ENCODE measurements around the gene DOK3. TPM values are rescaled to one million over a fixed set of nuclear protein-coding genes. Genes with fewer than 3 reads are reported as not detected.

DOK3 gene
- total and polyA plus RNA-seq, 10 of the 15 experiments (the other 5 are each of a cell fraction or from before 2014, with no cell fraction given): 6.6 to 107 (median 52.1) TPM

DNA sequence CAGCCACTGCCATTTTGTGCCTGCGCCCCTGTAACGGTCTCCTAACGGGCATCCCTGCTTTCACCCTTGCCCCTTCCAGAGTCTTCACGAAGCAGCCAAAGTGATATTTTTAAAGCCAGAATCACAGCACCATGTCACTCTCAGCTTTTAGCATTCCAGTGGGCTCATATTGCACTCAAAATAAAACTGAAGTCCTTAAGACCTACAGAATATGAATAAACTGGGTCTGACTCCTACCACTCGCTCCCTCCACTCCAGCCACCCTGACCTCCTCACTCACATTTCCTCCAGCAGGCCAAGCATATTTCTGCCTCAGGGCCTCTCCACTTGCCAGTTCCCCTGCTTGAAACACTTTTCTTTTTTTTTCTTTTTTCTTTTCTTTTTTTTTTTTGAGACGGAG, 9.8 kb downstream of the DOK3 start:
- BruUV-seq (replicated peaks): no TSS peak
- Histone ChIP-seq H3K4me2 (ENCODE audit: control insufficient read depth, insufficient read depth) (no peak overlapping the region), H2AFZ (ENCODE audit: control insufficient read depth, low read depth, low read length) (no peak overlapping the region), H3K36me3 (ENCODE audit: control insufficient read depth in 2 of 2, insufficient read depth in 2 of 2, low read length in 1 of 2) (peaks cover 3 to 16% of the 10 kb centered on the region in 2 experiments; a peak in 2 of 4 replicates), H3K4me3 (no peak overlapping the region), H3K27ac (ENCODE audit: control insufficient read depth, insufficient read depth) (no peak overlapping the region), H3K4me1 (ENCODE audit: control insufficient read depth, insufficient read depth, low read length) (peaks cover 47% of the 10 kb centered on the region), H3K9me3 (replicated peaks; ENCODE audit: control insufficient read depth, insufficient read depth, low read length) (no peaks in the 10 kb centered on the region), H3K9ac (ENCODE audit: control insufficient read depth, insufficient read depth, low read length) (no peak overlapping the region), H3K27me3 (replicated peaks in 1 of 2; ENCODE audit: control insufficient read depth in 2 of 2, insufficient read depth in 2 of 2, low read length in 1 of 2) (no peaks in the 10 kb centered on the region; a peak in 1 of 4 replicates), H3K79me2 (ENCODE audit: control insufficient read depth, insufficient read depth, low read length) (peaks cover 6% of the 10 kb centered on the region), H4K20me1 (ENCODE audit: control insufficient read depth, insufficient read depth) (no peaks in the 10 kb centered on the region)
- ChIA-PET POLR2A (interaction anchor here (0.7 to 1.3 kb wide), 3 partner anchors 27 to 97 kb away, joined by 3 read pairs; no protein-coding TSS in a partner anchor), RAD21 (ENCODE audit: unreplicated experiment) (interaction anchor here (2.5 to 4.5 kb wide), 2 partner anchors 42 to 45 kb away, joined by 17 to 40 read pairs; no protein-coding TSS in a partner anchor), CTCF (interaction anchor here (0.6 to 4.6 kb wide), 12 partner anchors 10 to 190 kb away, joined by 3 to 72 read pairs (median 12); partner anchors contain the start of genes DOK3 and MXD3), SMC1A (ENCODE audit: uncharacterized antibody, unreplicated experiment) (interaction anchor here (1.1 to 3.3 kb wide), 6 partner anchors 9 to 180 kb away, joined by 3 to 23 read pairs (median 4); no protein-coding TSS in a partner anchor)
- FAIRE-seq: no peak
- WGBS (ENCODE audit: insufficient coverage, insufficient replicate concordance, low lambda C conversion rate, missing lambda C conversion rate): 64% methylated on average over 5 of the region's 6 CpGs
- intact Hi-C loops (cut with micrococcal nuclease; ENCODE audit: unreplicated experiment): loop anchor here (5.0 to 10.0 kb wide), 2 partner anchors 188 to 385 kb away; partner anchors contain the start of gene MXD3
- no peak for TF ChIP-seq RB1 (IDR thresholded peaks at IDR 0.05; ENCODE audit: borderline replicate concordance)
- TF ChIP-seq EP300 (IDR thresholded peaks at IDR 0.05; ENCODE audit: borderline replicate concordance in 1 of 2, control insufficient read depth in 1 of 2, low read depth in 2 of 2, low read length in 2 of 2): no peak
- TF ChIP-seq, protein P1, sequence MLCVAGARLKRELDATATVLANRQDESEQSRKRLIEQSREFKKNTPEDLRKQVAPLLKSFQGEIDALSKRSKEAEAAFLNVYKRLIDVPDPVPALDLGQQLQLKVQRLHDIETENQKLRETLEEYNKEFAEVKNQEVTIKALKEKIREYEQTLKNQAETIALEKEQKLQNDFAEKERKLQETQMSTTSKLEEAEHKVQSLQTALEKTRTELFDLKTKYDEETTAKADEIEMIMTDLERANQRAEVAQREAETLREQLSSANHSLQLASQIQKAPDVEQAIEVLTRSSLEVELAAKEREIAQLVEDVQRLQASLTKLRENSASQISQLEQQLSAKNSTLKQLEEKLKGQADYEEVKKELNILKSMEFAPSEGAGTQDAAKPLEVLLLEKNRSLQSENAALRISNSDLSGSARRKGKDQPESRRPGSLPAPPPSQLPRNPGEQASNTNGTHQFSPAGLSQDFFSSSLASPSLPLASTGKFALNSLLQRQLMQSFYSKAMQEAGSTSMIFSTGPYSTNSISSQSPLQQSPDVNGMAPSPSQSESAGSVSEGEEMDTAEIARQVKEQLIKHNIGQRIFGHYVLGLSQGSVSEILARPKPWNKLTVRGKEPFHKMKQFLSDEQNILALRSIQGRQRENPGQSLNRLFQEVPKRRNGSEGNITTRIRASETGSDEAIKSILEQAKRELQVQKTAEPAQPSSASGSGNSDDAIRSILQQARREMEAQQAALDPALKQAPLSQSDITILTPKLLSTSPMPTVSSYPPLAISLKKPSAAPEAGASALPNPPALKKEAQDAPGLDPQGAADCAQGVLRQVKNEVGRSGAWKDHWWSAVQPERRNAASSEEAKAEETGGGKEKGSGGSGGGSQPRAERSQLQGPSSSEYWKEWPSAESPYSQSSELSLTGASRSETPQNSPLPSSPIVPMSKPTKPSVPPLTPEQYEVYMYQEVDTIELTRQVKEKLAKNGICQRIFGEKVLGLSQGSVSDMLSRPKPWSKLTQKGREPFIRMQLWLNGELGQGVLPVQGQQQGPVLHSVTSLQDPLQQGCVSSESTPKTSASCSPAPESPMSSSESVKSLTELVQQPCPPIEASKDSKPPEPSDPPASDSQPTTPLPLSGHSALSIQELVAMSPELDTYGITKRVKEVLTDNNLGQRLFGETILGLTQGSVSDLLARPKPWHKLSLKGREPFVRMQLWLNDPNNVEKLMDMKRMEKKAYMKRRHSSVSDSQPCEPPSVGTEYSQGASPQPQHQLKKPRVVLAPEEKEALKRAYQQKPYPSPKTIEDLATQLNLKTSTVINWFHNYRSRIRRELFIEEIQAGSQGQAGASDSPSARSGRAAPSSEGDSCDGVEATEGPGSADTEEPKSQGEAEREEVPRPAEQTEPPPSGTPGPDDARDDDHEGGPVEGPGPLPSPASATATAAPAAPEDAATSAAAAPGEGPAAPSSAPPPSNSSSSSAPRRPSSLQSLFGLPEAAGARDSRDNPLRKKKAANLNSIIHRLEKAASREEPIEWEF (IDR thresholded peaks at IDR 0.05; ENCODE audit: insufficient replicate concordance, low read depth, low read length): no peak
- TF ChIP-seq, protein P2, sequence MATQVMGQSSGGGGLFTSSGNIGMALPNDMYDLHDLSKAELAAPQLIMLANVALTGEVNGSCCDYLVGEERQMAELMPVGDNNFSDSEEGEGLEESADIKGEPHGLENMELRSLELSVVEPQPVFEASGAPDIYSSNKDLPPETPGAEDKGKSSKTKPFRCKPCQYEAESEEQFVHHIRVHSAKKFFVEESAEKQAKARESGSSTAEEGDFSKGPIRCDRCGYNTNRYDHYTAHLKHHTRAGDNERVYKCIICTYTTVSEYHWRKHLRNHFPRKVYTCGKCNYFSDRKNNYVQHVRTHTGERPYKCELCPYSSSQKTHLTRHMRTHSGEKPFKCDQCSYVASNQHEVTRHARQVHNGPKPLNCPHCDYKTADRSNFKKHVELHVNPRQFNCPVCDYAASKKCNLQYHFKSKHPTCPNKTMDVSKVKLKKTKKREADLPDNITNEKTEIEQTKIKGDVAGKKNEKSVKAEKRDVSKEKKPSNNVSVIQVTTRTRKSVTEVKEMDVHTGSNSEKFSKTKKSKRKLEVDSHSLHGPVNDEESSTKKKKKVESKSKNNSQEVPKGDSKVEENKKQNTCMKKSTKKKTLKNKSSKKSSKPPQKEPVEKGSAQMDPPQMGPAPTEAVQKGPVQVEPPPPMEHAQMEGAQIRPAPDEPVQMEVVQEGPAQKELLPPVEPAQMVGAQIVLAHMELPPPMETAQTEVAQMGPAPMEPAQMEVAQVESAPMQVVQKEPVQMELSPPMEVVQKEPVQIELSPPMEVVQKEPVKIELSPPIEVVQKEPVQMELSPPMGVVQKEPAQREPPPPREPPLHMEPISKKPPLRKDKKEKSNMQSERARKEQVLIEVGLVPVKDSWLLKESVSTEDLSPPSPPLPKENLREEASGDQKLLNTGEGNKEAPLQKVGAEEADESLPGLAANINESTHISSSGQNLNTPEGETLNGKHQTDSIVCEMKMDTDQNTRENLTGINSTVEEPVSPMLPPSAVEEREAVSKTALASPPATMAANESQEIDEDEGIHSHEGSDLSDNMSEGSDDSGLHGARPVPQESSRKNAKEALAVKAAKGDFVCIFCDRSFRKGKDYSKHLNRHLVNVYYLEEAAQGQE (IDR thresholded peaks at IDR 0.05; ENCODE audit: low read depth, low read length): no peak
- 0 out of 2 replicates have a peak, but pooled peaks have one; percentile 17 for TF ChIP-seq POLR2A (IDR thresholded peaks at IDR 0.05; ENCODE audit: low read depth, low read length)
- no peak for DNase-seq (ENCODE audit: low read depth, low spot score)
- in situ Hi-C loops (cut with MboI): no loop called here
- no peak for ATAC-seq

Measured in GM12878 (cell line).